ENCODE data around the gene PRSS1.

- TF ChIP-seq POLR2AphosphoS5 (IDR thresholded peaks at IDR 0.05), result no peak
- TF ChIP-seq POLR2A (IDR thresholded peaks at IDR 0.05), result no peak
- TF ChIP-seq CTCF (IDR thresholded peaks at IDR 0.05), result no peak
Observed at GRCh38 chr7:142792593-142792992, 43.3 kb downstream of the PRSS1 start.

All from breast epithelium (tissue), 3 donors.